Endothelial cell of umbilical vein (primary cell): ENCODE measurements around the gene PKD1L1.

Experiments used
- EZH2 ChIP-seq: IDR thresholded peaks from 2 replicates; pipeline ENCODE4 v1.6.1; 2012; ENCODE audit warnings: borderline replicate concordance, low read depth, mild to moderate bottlenecking, moderate library complexity, low read length, inconsistent platforms; ENCODE audit not compliant: severe bottlenecking
- JUN ChIP-seq: IDR thresholded peaks from 2 replicates; pipeline ENCODE4 v1.6.1; 2011; ENCODE audit warnings: borderline replicate concordance, low read depth; ENCODE audit not compliant: insufficient read length, insufficient read depth
- MYC ChIP-seq: IDR thresholded peaks from one replicate; pipeline ENCODE4 v1.6.1; 2011; ENCODE audit warnings: mild to moderate bottlenecking, low read depth, low read length
- POLR2A ChIP-seq: IDR thresholded peaks from 2 replicates; pipeline ENCODE4 v1.6.1; 2012; ENCODE audit warnings: low read depth, mild to moderate bottlenecking, control low read depth, low read length
- TF ChIP-seq, protein P1 (sequence below), 2 donors: IDR thresholded peaks; 1 replicate in 1 of 2; 2 replicates in 1 of 2; pipeline ENCODE4 v1.5.1; 2011; ENCODE audit warnings: low read length in 2 of 2, mild to moderate bottlenecking in 2 of 2, moderate library complexity in 2 of 2, control low read depth in 1 of 2, inconsistent platforms in 1 of 2, low read depth in 1 of 2; ENCODE audit not compliant: insufficient read depth in 1 of 2; ENCODE audit errors: extremely low read depth in 1 of 2

DNA sequence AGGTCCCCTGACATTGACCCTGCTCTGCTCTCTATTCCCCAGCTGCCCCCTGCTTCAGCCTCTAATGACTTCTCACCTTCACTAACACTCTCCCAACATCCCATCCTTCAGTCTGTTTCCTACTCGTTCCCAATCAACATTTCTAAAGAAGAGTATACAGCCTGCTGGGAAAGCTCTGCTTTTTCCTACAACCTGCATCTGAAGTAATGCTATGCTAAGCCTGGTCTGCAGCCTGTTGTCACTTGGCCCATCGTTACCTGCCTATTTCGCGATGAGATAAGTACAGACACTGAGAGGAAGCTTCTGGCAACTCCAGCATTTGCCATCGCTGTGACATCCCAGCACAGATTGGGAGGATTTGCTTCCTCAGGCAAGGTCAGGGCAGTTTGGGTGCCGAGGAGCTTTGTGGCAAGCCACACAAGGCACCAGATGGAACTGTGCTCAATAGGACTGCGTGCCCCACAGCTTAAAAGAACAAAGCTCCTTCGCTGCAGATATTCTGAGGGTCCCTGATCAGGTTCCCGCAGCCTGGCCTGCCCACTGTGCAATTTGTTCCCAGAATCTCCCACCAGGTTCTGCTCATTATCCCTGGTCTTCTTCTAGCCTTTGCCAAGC lies 51.4 kb downstream of the PKD1L1 start:
- TF ChIP-seq, protein P1, sequence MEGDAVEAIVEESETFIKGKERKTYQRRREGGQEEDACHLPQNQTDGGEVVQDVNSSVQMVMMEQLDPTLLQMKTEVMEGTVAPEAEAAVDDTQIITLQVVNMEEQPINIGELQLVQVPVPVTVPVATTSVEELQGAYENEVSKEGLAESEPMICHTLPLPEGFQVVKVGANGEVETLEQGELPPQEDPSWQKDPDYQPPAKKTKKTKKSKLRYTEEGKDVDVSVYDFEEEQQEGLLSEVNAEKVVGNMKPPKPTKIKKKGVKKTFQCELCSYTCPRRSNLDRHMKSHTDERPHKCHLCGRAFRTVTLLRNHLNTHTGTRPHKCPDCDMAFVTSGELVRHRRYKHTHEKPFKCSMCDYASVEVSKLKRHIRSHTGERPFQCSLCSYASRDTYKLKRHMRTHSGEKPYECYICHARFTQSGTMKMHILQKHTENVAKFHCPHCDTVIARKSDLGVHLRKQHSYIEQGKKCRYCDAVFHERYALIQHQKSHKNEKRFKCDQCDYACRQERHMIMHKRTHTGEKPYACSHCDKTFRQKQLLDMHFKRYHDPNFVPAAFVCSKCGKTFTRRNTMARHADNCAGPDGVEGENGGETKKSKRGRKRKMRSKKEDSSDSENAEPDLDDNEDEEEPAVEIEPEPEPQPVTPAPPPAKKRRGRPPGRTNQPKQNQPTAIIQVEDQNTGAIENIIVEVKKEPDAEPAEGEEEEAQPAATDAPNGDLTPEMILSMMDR (IDR thresholded peaks at IDR 0.05; ENCODE audit: extremely low read depth in 1 of 2, insufficient read depth in 1 of 2, low read depth in 1 of 2, low read length in 2 of 2), result no peak
- TF ChIP-seq POLR2A (no peak), JUN (no peak), EZH2 (no peak), MYC (no peak)
